Measurements from ENCODE around the gene PUM2. TPM values are rescaled to one million over a fixed set of nuclear protein-coding genes. Genes with fewer than 3 reads are reported as not detected.

Gene PUM2
- total and polyA plus RNA-seq, 2 of the 13 experiments (the other 11 are each of a cell fraction or from before 2014, with no cell fraction given): 69.6 to 69.8 TPM

- peak; percentile 95 for TF ChIP-seq ZFX (CRISPR knock-in tag; IDR thresholded peaks at IDR 0.05; ENCODE audit: low read depth)
- TF ChIP-seq ZNF333 (CRISPR knock-in tag; IDR thresholded peaks at IDR 0.05; ENCODE audit: borderline replicate concordance): peak; percentile 74; the same call in 1 of the 2 replicates
- 0 out of 2 replicates have a peak, but pooled peaks have one; percentile 11 for TF ChIP-seq RFX3 (CRISPR knock-in tag; IDR thresholded peaks at IDR 0.05)
- peak; percentile 41; the same call in 1 of the 2 replicates for TF ChIP-seq ZBTB10 (CRISPR knock-in tag; IDR thresholded peaks at IDR 0.05; ENCODE audit: borderline replicate concordance)
- TF ChIP-seq KMT2A (CRISPR knock-in tag; IDR thresholded peaks at IDR 0.05): peak; percentile 79
- TF ChIP-seq ATM (IDR thresholded peaks at IDR 0.05; ENCODE audit: borderline replicate concordance): no peak
- TF ChIP-seq ZNF7 (CRISPR knock-in tag; IDR thresholded peaks at IDR 0.05): no peak
- TF ChIP-seq ZNF660 (CRISPR knock-in tag; IDR thresholded peaks at IDR 0.05; ENCODE audit: borderline replicate concordance, low read depth): no peak
- no peak for TF ChIP-seq ZNF180 (CRISPR knock-in tag; IDR thresholded peaks at IDR 0.05; ENCODE audit: borderline replicate concordance, low read depth)
- no peak for TF ChIP-seq ZNF335 (CRISPR knock-in tag; IDR thresholded peaks at IDR 0.05)
- no peak for TF ChIP-seq ZNF616 (CRISPR knock-in tag; IDR thresholded peaks at IDR 0.05; ENCODE audit: low read depth)
- TF ChIP-seq SIX4 (CRISPR knock-in tag; IDR thresholded peaks at IDR 0.05): no peak
- TF ChIP-seq RELA (CRISPR knock-in tag; IDR thresholded peaks at IDR 0.05): no peak
- no peak for TF ChIP-seq ZNF816 (CRISPR knock-in tag; IDR thresholded peaks at IDR 0.05; ENCODE audit: borderline replicate concordance)
- TF ChIP-seq IRF2 (CRISPR knock-in tag; IDR thresholded peaks at IDR 0.05): no peak
- TF ChIP-seq NFIB (CRISPR knock-in tag; IDR thresholded peaks at IDR 0.05; ENCODE audit: borderline replicate concordance): no peak
- TF ChIP-seq CERS6 (CRISPR knock-in tag; IDR thresholded peaks at IDR 0.05): no peak
- TF ChIP-seq SOX5 (CRISPR knock-in tag; IDR thresholded peaks at IDR 0.05; ENCODE audit: borderline replicate concordance): no peak
- TF ChIP-seq HNRNPK (IDR thresholded peaks at IDR 0.05; ENCODE audit: low read depth, low read length, poor library complexity, severe bottlenecking): peak; percentile 96
- no peak; the same call in 1 of the 2 replicates for TF ChIP-seq AFF4 (CRISPR knock-in tag; IDR thresholded peaks at IDR 0.05)
- peak; percentile 70 for TF ChIP-seq E2F5 (CRISPR knock-in tag; conservative IDR thresholded peaks at IDR 0.05)
Measured at GRCh38 chr2:20350041-20350712, 467 bp downstream of the PUM2 start (continued).
